T-cell (primary cell): Measurements from ENCODE around the gene IL34. TPM values are rescaled to one million over a fixed set of nuclear protein-coding genes. Genes with fewer than 3 reads are reported as not detected.

Experiments
- ATAC-seq, 4 experiments: fragments of 200-7000 bp in 3 of 4; fragments of 150-1000 bp in 1 of 4; cut with Tn5 transposase; replicated peaks in 1 of 4; 1 replicate in 3 of 4; 2 replicates in 1 of 4; pipeline ENCODE4 v1.10.0; 2021; ENCODE audit warnings: moderate library complexity in 3 of 4, mild to moderate bottlenecking in 2 of 4, moderate number of reproducible peaks in 1 of 4
- CTCF ChIA-PET, 2 donors: fragments of 300-600 bp; sonication (Branson Sonifier 250); formaldehyde crosslinking; loops; one replicate each; lab custom pipeline; 2022; ENCODE audit warnings: antibody characterized with exemption in 2 of 2; lab: Charles Lee
- POLR2A ChIA-PET, 2 donors: fragments of 300-600 bp; sonication (Branson Sonifier 250); formaldehyde crosslinking; loops; one replicate each; lab custom pipeline; 2022; ENCODE audit warnings: antibody characterized with exemption in 2 of 2; lab: Charles Lee
- DNase-seq, 35 experiments: peaks; one replicate each; pipeline versions ENCODE4 v3.0.0 to v3.0.0-alpha.2; 2013 to 2023
- H3K27ac ChIP-seq: one replicate; pipeline ENCODE4 v1.5.1; 2013; ENCODE audit warnings: low read length
- H3K27me3 ChIP-seq, 2 experiments: replicated peaks in 1 of 2; 1 replicate in 1 of 2; 2 replicates in 1 of 2; pipeline versions ENCODE4 v1.6.1 to v1.7.0; 2013; ENCODE audit warnings: low read length in 1 of 2, mixed read lengths in 1 of 2; ENCODE audit not compliant: control insufficient read depth in 2 of 2, insufficient read depth in 2 of 2; ENCODE audit errors: extremely low read depth in 1 of 2
- H3K36me3 ChIP-seq, 2 donors: 1 replicate in 1 of 2; 2 replicates in 1 of 2; pipeline versions ENCODE4 v1.6.1 to v1.7.0; 2013; ENCODE audit warnings: low read length in 1 of 2; ENCODE audit not compliant: control insufficient read depth in 2 of 2, insufficient read depth in 1 of 2; ENCODE audit errors: extremely low read depth in 1 of 2
- H3K4me1 ChIP-seq, 2 experiments: 1 replicate in 1 of 2; 2 replicates in 1 of 2; pipeline versions ENCODE4 v1.6.1 to v1.7.0; 2013; ENCODE audit warnings: low read length in 2 of 2, mixed read lengths in 1 of 2; ENCODE audit not compliant: insufficient read depth in 2 of 2, control insufficient read depth in 1 of 2; ENCODE audit errors: extremely low read depth in 1 of 2
- H3K4me3 ChIP-seq, 2 donors: 1 replicate in 1 of 2; 2 replicates in 1 of 2; pipeline versions ENCODE4 v1.5.1 to v1.7.0; 2013; ENCODE audit warnings: mild to moderate bottlenecking in 2 of 2, low read length in 1 of 2, moderate library complexity in 1 of 2; ENCODE audit not compliant: control insufficient read depth in 1 of 2; ENCODE audit errors: extremely low read depth in 1 of 2
- H3K9me3 ChIP-seq: 2 replicates; pipeline ENCODE4 v1.7.0; 2013
- H3K27ac Mint-ChIP-seq, 2 donors: one replicate each; pipeline ENCODE4 v1.8.0; 2020 to 2021; ENCODE audit warnings: mild to moderate bottlenecking in 2 of 2, mixed read lengths in 2 of 2
- H3K27me3 Mint-ChIP-seq, 2 donors: one replicate each; pipeline ENCODE4 v1.8.0; 2021 to 2022; ENCODE audit warnings: mixed read lengths in 2 of 2
- H3K36me3 Mint-ChIP-seq: one replicate; pipeline ENCODE4 v1.8.0; 2021; ENCODE audit warnings: mixed read lengths
- H3K4me1 Mint-ChIP-seq, 3 donors: one replicate each; pipeline ENCODE4 v1.8.0; 2020 to 2022; ENCODE audit warnings: mixed read lengths in 3 of 3, mild to moderate bottlenecking in 1 of 3
- H3K4me3 Mint-ChIP-seq, 3 donors: one replicate each; pipeline ENCODE4 v1.8.0; 2020 to 2022; ENCODE audit warnings: mild to moderate bottlenecking in 3 of 3, mixed read lengths in 3 of 3, moderate library complexity in 3 of 3
- H3K9me3 Mint-ChIP-seq, 3 donors: one replicate each; pipeline ENCODE4 v1.8.0; 2020 to 2022; ENCODE audit warnings: mixed read lengths in 3 of 3
- WGBS: methylation state at CpG from one replicate; pipeline ENCODE4 v1.1.5; 2013; ENCODE audit warnings: missing lambda C conversion rate; ENCODE audit not compliant: insufficient coverage; 5-methylcytosine and 5-hydroxymethylcytosine counted together
- total RNA-seq, 35 experiments: library from RNA in 6 of 35; stranded (reverse) in 6 of 35; fragments of 120-200 nt in 1 of 35; gene quantifications; one replicate each; pipeline versions ENCODE4 v1.2.1 to v1.2.4 and lab custom pipeline; 2013 to 2026

Gene IL34
- total RNA-seq, 5 donors from 2014 or later (not counting 1 experiment from before 2014, with no cell fraction given), result 0.20 to 0.53 (median 0.45) TPM; not detected in 2

GRCh38 chr16:70680495-70681381, 34.4 kb downstream of the IL34 start:
- POLR2A ChIA-PET, result no interaction called here
- no peak for DNase-seq
- peaks cover 0 to 6% (median 2%) of the 10 kb centered on the region in 3 donors for H3K4me1 Mint-ChIP-seq
- no peak overlapping the region for H3K27ac Mint-ChIP-seq
- H3K4me3 Mint-ChIP-seq, result no peak overlapping the region
- no peak overlapping the region for H3K27ac ChIP-seq
- peaks cover 0 to 53% of the 10 kb centered on the region in 2 experiments for H3K27me3 ChIP-seq
- WGBS, result 75% methylated on average over 14 of the region's 18 CpGs
- H3K9me3 ChIP-seq, result no peaks in the 10 kb centered on the region
- no peaks in the 10 kb centered on the region for H3K9me3 Mint-ChIP-seq
- peaks cover 0 to 23% of the 10 kb centered on the region in 2 donors for H3K27me3 Mint-ChIP-seq
- CTCF ChIA-PET, result no interaction called here
- H3K36me3 ChIP-seq, result no peaks in the 10 kb centered on the region
- no peak for ATAC-seq
- H3K4me1 ChIP-seq, result peaks cover 0 to 31% of the 10 kb centered on the region in 2 experiments
- no peak overlapping the region for H3K4me3 ChIP-seq
- no peaks in the 10 kb centered on the region for H3K36me3 Mint-ChIP-seq

GRCh38 chr16:70681382-70682238, 35.3 kb downstream of the IL34 start:
- H3K27ac Mint-ChIP-seq, result no peak overlapping the region
- WGBS, result 74% methylated on average over 7 of the region's 13 CpGs

GRCh38 chr16:70682239-70683145, 36.1 kb downstream of the IL34 start:
- ChIA-PET POLR2A (no interaction called here), CTCF (interaction anchor here in 1 of 2 donors (0.6 kb wide), 1 partner anchor 674 kb away, joined by 4 read pairs; no protein-coding TSS in a partner anchor)
- Histone ChIP-seq H3K27ac (no peak overlapping the region), H3K4me1 (peaks cover 0 to 36% of the 10 kb centered on the region in 2 experiments), H3K36me3 (no peaks in the 10 kb centered on the region), H3K9me3 (no peaks in the 10 kb centered on the region), H3K4me3 (no peak overlapping the region), H3K27me3 (peaks cover 0 to 59% of the 10 kb centered on the region in 2 experiments)
- ATAC-seq (no peak), DNase-seq (no peak)
- Mint-ChIP-seq H3K27ac (no peak overlapping the region), H3K4me1 (peaks cover 0 to 13% (median 6%) of the 10 kb centered on the region in 3 donors), H3K36me3 (peaks cover 2% of the 10 kb centered on the region), H3K9me3 (no peaks in the 10 kb centered on the region), H3K27me3 (peaks cover 0 to 30% of the 10 kb centered on the region in 2 donors), H3K4me3 (no peak overlapping the region)
- whole genome bisulfite sequencing, result 100% methylated on average over 1 of the region's 14 CpGs

More at GRCh38 chr16:70681382-70682238, 35.3 kb downstream of the IL34 start:
- ChIA-PET POLR2A (no interaction called here), CTCF (no interaction called here)
- H3K9me3 Mint-ChIP-seq, result no peaks in the 10 kb centered on the region
- peaks cover 0 to 10% (median 6%) of the 10 kb centered on the region in 3 donors for H3K4me1 Mint-ChIP-seq
- H3K4me3 Mint-ChIP-seq, result no peak overlapping the region
- ATAC-seq, result no peak
- Histone ChIP-seq H3K4me3 (no peak overlapping the region), H3K27ac (no peak overlapping the region), H3K36me3 (no peaks in the 10 kb centered on the region), H3K27me3 (peaks cover 0 to 56% of the 10 kb centered on the region in 2 experiments), H3K4me1 (peaks cover 0 to 36% of the 10 kb centered on the region in 2 experiments), H3K9me3 (no peaks in the 10 kb centered on the region)
- peaks cover 0 to 26% of the 10 kb centered on the region in 2 donors for H3K27me3 Mint-ChIP-seq
- DNase-seq, result no peak
- no peaks in the 10 kb centered on the region for H3K36me3 Mint-ChIP-seq

GRCh38 chr16:70683146-70683944, 37.0 kb downstream of the IL34 start:
- DNase-seq, result no peak

GRCh38 chr16:70684146-70685060, 38.0 kb downstream of the IL34 start:
- H3K4me1 Mint-ChIP-seq, result peaks cover 0 to 11% (median 6%) of the 10 kb centered on the region in 3 donors
- peaks cover 5% of the 10 kb centered on the region for H3K36me3 Mint-ChIP-seq
- POLR2A ChIA-PET, result no interaction called here
- H3K9me3 ChIP-seq, result no peaks in the 10 kb centered on the region
- no peaks in the 10 kb centered on the region for H3K9me3 Mint-ChIP-seq
- no peaks in the 10 kb centered on the region for H3K36me3 ChIP-seq
- H3K27me3 ChIP-seq, result peaks cover 0 to 59% of the 10 kb centered on the region in 2 experiments
- ATAC-seq (no peak), DNase-seq (no peak)
- 78% methylated on average over 6 of the region's 14 CpGs for WGBS
- CTCF ChIA-PET, result no interaction called here
- peaks cover 0 to 30% of the 10 kb centered on the region in 2 donors for H3K27me3 Mint-ChIP-seq
- peak overlapping the region; percentile 34 to 57 (median 47) for H3K4me3 Mint-ChIP-seq
- no peak overlapping the region for H3K27ac ChIP-seq
- no peak overlapping the region for H3K27ac Mint-ChIP-seq
- H3K4me1 ChIP-seq, result peaks cover 0 to 25% of the 10 kb centered on the region in 2 experiments
- no peak overlapping the region for H3K4me3 ChIP-seq

More at GRCh38 chr16:70683146-70683944, 37.0 kb downstream of the IL34 start:
- Mint-ChIP-seq H3K36me3 (peaks cover 2% of the 10 kb centered on the region), H3K4me1 (peaks cover 0 to 13% (median 6%) of the 10 kb centered on the region in 3 donors), H3K27ac (no peak overlapping the region), H3K9me3 (no peaks in the 10 kb centered on the region), H3K4me3 (no peak overlapping the region), H3K27me3 (peaks cover 0 to 30% of the 10 kb centered on the region in 2 donors)
- H3K36me3 ChIP-seq, result no peaks in the 10 kb centered on the region
- POLR2A ChIA-PET, result no interaction called here
- H3K9me3 ChIP-seq, result no peaks in the 10 kb centered on the region
- no peak overlapping the region for H3K4me3 ChIP-seq
- no peak for ATAC-seq
- H3K27ac ChIP-seq, result no peak overlapping the region
- CTCF ChIA-PET, result interaction anchor here in 1 of 2 donors (0.6 kb wide), 1 partner anchor 673 kb away, joined by 4 read pairs; no protein-coding TSS in a partner anchor
- H3K27me3 ChIP-seq, result peaks cover 0 to 59% of the 10 kb centered on the region in 2 experiments
- peaks cover 0 to 35% of the 10 kb centered on the region in 2 experiments for H3K4me1 ChIP-seq
- WGBS, result 90% methylated on average over 13 of the region's 13 CpGs
